MCF 10A (cell line): ENCODE results near the gene NGFR. TPM values are rescaled to one million over a fixed set of nuclear protein-coding genes. Genes with fewer than 3 reads are reported as not detected.

ENCODE experiments used
- BruUV-seq: library from RNA; stranded (reverse); fragments of 400-500 nt; replicated peaks from 2 replicates; lab custom pipeline; 2021; lab: Mats Ljungman, UMichigan
- CTCF ChIA-PET: fragments of 300-600 bp; sonication (Branson Sonifier 250); formaldehyde crosslinking; extraction: SDS; loops from one replicate; lab custom pipeline; 2021; ENCODE audit warnings: antibody characterized with exemption, inconsistent platforms; lab: Yijun Ruan, JAX
- POLR2A ChIA-PET: fragments of 300-600, 350-650 bp; sonication (Branson Sonifier 250); formaldehyde crosslinking; extraction: SDS; loops from one replicate; lab custom pipeline; 2020; ENCODE audit warnings: antibody characterized with exemption, inconsistent platforms; lab: Yijun Ruan, JAX
- DNase-seq: peaks from one replicate; pipeline ENCODE4 v3.0.0-alpha.2; 2018; ENCODE audit not compliant: unreplicated experiment
- H3K27ac Mint-ChIP-seq: one replicate; pipeline ENCODE4 v1.8.0; 2022; ENCODE audit warnings: mild to moderate bottlenecking, low read depth, mixed read lengths; ENCODE audit not compliant: unreplicated experiment
- H3K27me3 Mint-ChIP-seq: one replicate; pipeline ENCODE4 v1.8.0; 2022; ENCODE audit warnings: mixed read lengths; ENCODE audit not compliant: insufficient read depth, unreplicated experiment
- H3K36me3 Mint-ChIP-seq: one replicate; pipeline ENCODE4 v1.8.0; 2022; ENCODE audit warnings: mild to moderate bottlenecking, moderate library complexity, mixed read lengths; ENCODE audit not compliant: insufficient read depth, unreplicated experiment
- H3K4me1 Mint-ChIP-seq: one replicate; pipeline ENCODE4 v1.8.0; 2022; ENCODE audit warnings: mixed read lengths; ENCODE audit not compliant: insufficient read depth, unreplicated experiment
- H3K4me3 Mint-ChIP-seq: one replicate; pipeline ENCODE4 v1.8.0; 2022; ENCODE audit warnings: mild to moderate bottlenecking, moderate library complexity, mixed read lengths; ENCODE audit not compliant: unreplicated experiment
- H3K9me3 Mint-ChIP-seq: one replicate; pipeline ENCODE4 v1.8.0; 2022; ENCODE audit warnings: mixed read lengths; ENCODE audit not compliant: unreplicated experiment
- CTCF ChIP-seq: fragments of 200-600 bp; IDR thresholded peaks from one replicate; pipeline ENCODE4 v1.8.0; 2022; ENCODE audit warnings: antibody characterized with exemption, mild to moderate bottlenecking; ENCODE audit not compliant: unreplicated experiment
- intact Hi-C: fragments of 100-400 bp; cut with micrococcal nuclease; formaldehyde crosslinking; loops from 2 replicates; pipeline ENCODE4 v1.14.1; 2022
- total RNA-seq: library from RNA; stranded (reverse); gene quantifications from 2 replicates; pipeline ENCODE4 v1.2.3, GENCODE V29; 2022

NGFR gene
- total RNA-seq, 1 experiment from 2014 or later = 0.26 TPM

- no peak overlapping the region for H3K4me3 Mint-ChIP-seq
- ChIA-PET POLR2A (no interaction called here), CTCF (interaction anchor here (0.6 to 1.2 kb wide), 4 partner anchors 18 to 370 kb away, joined by 3 read pairs; no protein-coding TSS in a partner anchor)
- H3K9me3 Mint-ChIP-seq = no peaks in the 10 kb centered on the region
- TF ChIP-seq CTCF = no peak
- no peaks in the 10 kb centered on the region for H3K4me1 Mint-ChIP-seq
- H3K27me3 Mint-ChIP-seq = peaks cover 36% of the 10 kb centered on the region
- intact Hi-C loops = no loop called here
- no TSS peak for BruUV-seq
- H3K27ac Mint-ChIP-seq = no peak overlapping the region
- DNase-seq = no peak
- no peaks in the 10 kb centered on the region for H3K36me3 Mint-ChIP-seq
These were observed 41.0 kb upstream of the NGFR start for GRCh38 chr17:49454050-49454449.

GRCh38 chr17:49455272-49455861 lies 39.7 kb upstream of the NGFR start:
- CTCF ChIA-PET = interaction anchor here (0.7 to 1.6 kb wide), 6 partner anchors 9 to 541 kb away, joined by 3 to 6 read pairs (median 3); no protein-coding TSS in a partner anchor
- Mint-ChIP-seq H3K9me3 (no peaks in the 10 kb centered on the region), H3K27ac (no peak overlapping the region), H3K36me3 (no peaks in the 10 kb centered on the region), H3K4me3 (no peak overlapping the region), H3K27me3 (peaks cover 50% of the 10 kb centered on the region), H3K4me1 (no peaks in the 10 kb centered on the region)
- intact Hi-C loops = no loop called here
- TF ChIP-seq CTCF = no peak
- BruUV-seq = no TSS peak
- DNase-seq = no peak
- POLR2A ChIA-PET = interaction anchor here (0.7 kb wide), 1 partner anchor 548 kb away, joined by 4 read pairs; no protein-coding TSS in a partner anchor

GRCh38 chr17:49456183-49456965 lies 38.7 kb upstream of the NGFR start:
- H3K9me3 Mint-ChIP-seq = no peaks in the 10 kb centered on the region
- H3K4me1 Mint-ChIP-seq = no peaks in the 10 kb centered on the region
- no TSS peak for BruUV-seq
- no peak for TF ChIP-seq CTCF
- H3K36me3 Mint-ChIP-seq = no peaks in the 10 kb centered on the region
- no peak overlapping the region for H3K4me3 Mint-ChIP-seq
- peak; percentile 23 for DNase-seq
- ChIA-PET CTCF (interaction anchor here (0.5 to 1.6 kb wide), 3 partner anchors 22 to 1078 kb away, joined by 3 to 6 read pairs (median 3); no protein-coding TSS in a partner anchor), POLR2A (no interaction called here)
- H3K27ac Mint-ChIP-seq = no peak overlapping the region
- intact Hi-C loops = no loop called here
- H3K27me3 Mint-ChIP-seq = peaks cover 58% of the 10 kb centered on the region
